Chondrocyte (in vitro differentiated cells): ENCODE measurements around the gene MRLN. TPM values are rescaled to one million over a fixed set of nuclear protein-coding genes. Genes with fewer than 3 reads are reported as not detected.

Experiments
- DNase-seq: peaks from one replicate; pipeline ENCODE4 v3.0.0; 2021; ENCODE audit warnings: mixed read lengths, low spot score
- H3K27ac Mint-ChIP-seq: one replicate; pipeline ENCODE4 v1.8.0; 2021; ENCODE audit warnings: mild to moderate bottlenecking, moderate library complexity, mixed read lengths; ENCODE audit not compliant: unreplicated experiment
- H3K27me3 Mint-ChIP-seq: 2 replicates; pipeline ENCODE4 v1.8.0; 2021; ENCODE audit warnings: low read depth, mixed read lengths
- H3K36me3 Mint-ChIP-seq: 2 replicates; pipeline ENCODE4 v1.8.0; 2021; ENCODE audit warnings: low read depth, mixed read lengths
- H3K4me1 Mint-ChIP-seq: 2 replicates; pipeline ENCODE4 v1.8.0; 2021; ENCODE audit warnings: low read depth, mild to moderate bottlenecking, mixed read lengths
- H3K4me3 Mint-ChIP-seq: one replicate; pipeline ENCODE4 v1.8.0; 2021; ENCODE audit warnings: mild to moderate bottlenecking, moderate library complexity, mixed read lengths; ENCODE audit not compliant: unreplicated experiment
- H3K9me3 Mint-ChIP-seq: 2 replicates; pipeline ENCODE4 v1.8.0; 2021; ENCODE audit warnings: low read depth, mixed read lengths
- total RNA-seq: library from RNA; stranded (reverse); gene quantifications from 3 replicates; pipeline ENCODE4 v1.2.1, GENCODE V29; 2021
- TF ChIP-seq, protein P1 (sequence below): fragments of 200-600 bp; sonication (generic); IDR thresholded peaks from 2 replicates; pipeline ENCODE4 v1.5.0; 2021; ENCODE audit warnings: antibody characterized with exemption, mild to moderate bottlenecking, moderate library complexity

MRLN gene
- total RNA-seq, 1 donor from 2014 or later: not detected

GRCh38 chr10:59774451-59774850 lies 21.2 kb upstream of the MRLN start:
- Mint-ChIP-seq H3K9me3 (peaks cover 6% of the 10 kb centered on the region), H3K4me1 (no peaks in the 10 kb centered on the region), H3K36me3 (no peaks in the 10 kb centered on the region), H3K4me3 (no peak overlapping the region), H3K27ac (no peak overlapping the region), H3K27me3 (peaks cover 1% of the 10 kb centered on the region)
- TF ChIP-seq, protein P1, sequence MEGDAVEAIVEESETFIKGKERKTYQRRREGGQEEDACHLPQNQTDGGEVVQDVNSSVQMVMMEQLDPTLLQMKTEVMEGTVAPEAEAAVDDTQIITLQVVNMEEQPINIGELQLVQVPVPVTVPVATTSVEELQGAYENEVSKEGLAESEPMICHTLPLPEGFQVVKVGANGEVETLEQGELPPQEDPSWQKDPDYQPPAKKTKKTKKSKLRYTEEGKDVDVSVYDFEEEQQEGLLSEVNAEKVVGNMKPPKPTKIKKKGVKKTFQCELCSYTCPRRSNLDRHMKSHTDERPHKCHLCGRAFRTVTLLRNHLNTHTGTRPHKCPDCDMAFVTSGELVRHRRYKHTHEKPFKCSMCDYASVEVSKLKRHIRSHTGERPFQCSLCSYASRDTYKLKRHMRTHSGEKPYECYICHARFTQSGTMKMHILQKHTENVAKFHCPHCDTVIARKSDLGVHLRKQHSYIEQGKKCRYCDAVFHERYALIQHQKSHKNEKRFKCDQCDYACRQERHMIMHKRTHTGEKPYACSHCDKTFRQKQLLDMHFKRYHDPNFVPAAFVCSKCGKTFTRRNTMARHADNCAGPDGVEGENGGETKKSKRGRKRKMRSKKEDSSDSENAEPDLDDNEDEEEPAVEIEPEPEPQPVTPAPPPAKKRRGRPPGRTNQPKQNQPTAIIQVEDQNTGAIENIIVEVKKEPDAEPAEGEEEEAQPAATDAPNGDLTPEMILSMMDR: no peak
- no peak for DNase-seq

DNA sequence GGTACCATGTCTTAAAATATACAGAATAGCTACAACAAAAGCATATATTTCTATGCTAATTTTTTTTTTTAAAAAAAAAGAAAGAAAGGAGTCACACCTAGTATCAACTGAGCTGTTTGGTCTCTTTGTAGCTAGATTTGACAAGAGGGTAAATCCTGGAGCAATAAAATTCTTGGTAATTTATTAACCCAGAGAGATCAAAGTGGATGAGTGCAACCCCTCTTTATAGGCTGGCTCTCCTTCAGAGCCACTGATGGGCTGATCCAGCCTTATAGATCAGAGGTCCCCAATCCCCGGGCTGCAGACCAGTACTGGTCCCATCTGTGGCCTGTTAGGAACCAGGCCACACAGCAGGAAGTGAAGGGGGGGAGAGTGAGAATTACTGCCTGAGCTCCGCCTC lies 19.8 kb upstream of the MRLN start:
- H3K27ac Mint-ChIP-seq: no peak overlapping the region

GRCh38 chr10:59771162-59771807 lies 18.0 kb upstream of the MRLN start:
- Mint-ChIP-seq H3K9me3 (no peaks in the 10 kb centered on the region), H3K27ac (no peak overlapping the region), H3K27me3 (peaks cover 1% of the 10 kb centered on the region), H3K4me3 (no peak overlapping the region), H3K36me3 (no peaks in the 10 kb centered on the region), H3K4me1 (no peaks in the 10 kb centered on the region)
- TF ChIP-seq, protein P1: no peak
- DNase-seq: no peak

More for the DNA sequence above, 19.8 kb upstream of the MRLN start:
- Mint-ChIP-seq H3K4me3 (no peak overlapping the region), H3K4me1 (no peaks in the 10 kb centered on the region), H3K9me3 (peaks cover 2% of the 10 kb centered on the region), H3K36me3 (no peaks in the 10 kb centered on the region), H3K27me3 (peaks cover 1% of the 10 kb centered on the region)
- TF ChIP-seq, protein P1: no peak
- no peak for DNase-seq

- H3K4me3 Mint-ChIP-seq: no peak overlapping the region
- TF ChIP-seq, protein P1: no peak
- H3K9me3 Mint-ChIP-seq: no peaks in the 10 kb centered on the region
- no peaks in the 10 kb centered on the region for H3K36me3 Mint-ChIP-seq
- DNase-seq: no peak
- no peak overlapping the region for H3K27ac Mint-ChIP-seq
- H3K27me3 Mint-ChIP-seq: peaks cover 1% of the 10 kb centered on the region
- no peaks in the 10 kb centered on the region for H3K4me1 Mint-ChIP-seq
Measured at GRCh38 chr10:59770689-59771088, 17.4 kb upstream of the MRLN start.

DNA sequence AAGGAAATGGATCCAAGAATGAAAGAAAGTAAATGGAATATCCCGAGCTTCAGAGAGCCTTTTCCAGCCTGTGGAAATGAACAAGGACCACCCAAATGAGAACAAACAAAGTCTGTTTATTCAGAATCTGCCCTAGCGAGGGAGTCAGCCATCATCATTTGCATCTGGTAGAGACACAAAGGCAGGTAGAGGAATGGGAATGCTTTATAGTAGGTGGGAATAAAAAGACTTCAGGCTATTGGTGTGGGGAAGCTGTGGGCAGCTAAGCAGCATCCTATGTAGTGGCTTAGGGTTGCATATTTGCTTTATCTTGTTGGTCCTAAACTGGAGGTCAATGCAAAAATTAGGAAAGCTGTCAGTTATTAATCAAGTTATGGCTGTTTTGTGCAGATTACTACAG lies 9.2 kb upstream of the MRLN start:
- Mint-ChIP-seq H3K27me3 (peaks cover 3% of the 10 kb centered on the region), H3K27ac (no peak overlapping the region), H3K9me3 (peaks cover 2% of the 10 kb centered on the region), H3K4me1 (peaks cover 5% of the 10 kb centered on the region), H3K36me3 (no peaks in the 10 kb centered on the region), H3K4me3 (no peak overlapping the region)
- no peak for DNase-seq
- TF ChIP-seq, protein P1: no peak
